Stimulated activated CD8-positive, alpha-beta memory T cell treated with anti-CD3 and anti-CD28 coated beads, Interleukin-12 subunit alpha, Interleukin-12 subunit beta, amount 100 ng/mL, for 1 hour (primary cell): ENCODE results near the gene TPBGL.

ENCODE experiments used
- DNase-seq: peaks from one replicate; pipeline ENCODE4 v3.0.0-alpha.2; 2020; ENCODE audit warnings: low read depth

TPBGL gene

DNA sequence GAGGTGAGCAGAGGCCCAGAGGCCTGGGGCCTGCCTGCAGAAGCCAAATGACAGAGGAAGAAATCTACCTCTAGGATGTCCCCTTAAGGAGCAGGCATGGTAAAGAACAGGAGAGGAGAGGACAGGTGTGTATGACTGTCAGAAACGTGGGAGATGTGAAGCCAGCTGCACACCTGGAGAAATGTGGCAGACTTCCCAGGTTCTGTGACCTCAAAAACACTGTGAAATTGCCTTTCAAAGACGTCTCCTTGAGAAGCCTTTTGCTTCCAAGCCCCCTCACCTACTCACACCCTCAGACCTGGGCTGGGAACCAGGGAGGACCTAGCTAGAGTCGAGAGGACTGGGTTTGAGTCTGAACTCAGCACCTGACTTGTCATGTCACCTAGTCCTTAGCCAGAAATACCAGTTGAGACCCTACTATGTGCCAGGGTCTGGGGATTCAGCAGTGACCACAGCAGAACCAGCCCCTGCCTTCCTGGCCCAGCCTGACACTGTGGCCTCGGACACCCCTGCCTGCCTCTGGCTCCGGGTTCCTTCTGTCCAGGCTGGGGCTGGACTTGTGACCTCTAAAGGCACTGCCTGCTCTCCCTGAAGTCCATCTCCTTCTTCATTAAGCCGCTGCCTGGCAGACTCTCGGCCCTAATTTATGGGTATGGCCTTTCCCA, 5.6 kb downstream of the TPBGL start:
- DNase-seq = no peak

DNA sequence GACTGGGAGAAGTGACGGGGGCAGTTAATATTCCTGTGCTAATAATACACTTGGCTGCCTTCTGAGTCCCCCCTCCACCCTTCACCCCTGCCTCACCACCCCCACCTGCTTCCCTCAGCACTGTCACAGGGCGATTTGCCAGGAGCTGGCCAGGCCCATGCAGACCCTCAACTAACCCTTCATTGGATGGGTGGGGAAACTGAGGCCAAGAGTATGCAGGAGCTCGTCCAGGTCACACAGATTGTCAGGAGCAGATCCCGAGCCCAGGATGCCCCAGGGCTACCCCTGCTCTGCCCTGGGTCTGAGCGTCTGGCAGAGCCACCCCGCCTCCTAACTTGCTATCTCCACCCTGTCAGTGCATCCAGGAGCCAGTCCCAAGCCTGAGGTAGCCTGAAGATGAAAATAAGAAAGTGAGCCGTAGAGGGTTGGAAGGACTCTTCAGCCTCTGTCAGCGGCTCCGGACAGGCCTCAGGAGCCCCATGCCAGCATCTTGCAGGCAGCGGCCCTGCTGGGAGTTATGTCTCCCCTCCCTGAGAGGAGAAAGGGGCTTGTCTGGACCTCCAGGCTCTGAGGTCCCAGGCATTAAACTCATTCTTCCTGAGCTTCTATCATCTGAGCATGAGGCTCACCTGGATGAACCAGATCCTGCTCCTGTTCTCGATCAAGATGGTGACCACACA, 6.2 kb downstream of the TPBGL start:
- no peak for DNase-seq

DNA sequence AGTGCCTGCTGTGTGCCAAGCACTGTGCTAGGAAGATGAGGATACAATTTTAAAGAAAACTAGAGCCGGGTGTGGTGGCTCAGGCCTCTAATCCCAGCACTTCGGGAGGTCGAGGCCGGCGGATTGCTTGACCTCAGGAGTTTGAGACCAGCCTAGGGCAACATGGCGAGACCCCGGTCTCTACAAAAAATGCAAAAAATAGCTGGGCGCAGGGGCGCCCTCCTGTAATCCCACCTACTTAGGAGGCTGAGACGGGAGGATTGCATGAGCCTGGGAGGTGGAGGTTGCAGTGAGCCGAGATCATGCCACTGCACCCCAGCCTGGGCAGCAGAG, 8.3 kb downstream of the TPBGL start:
- DNase-seq = no peak

DNA sequence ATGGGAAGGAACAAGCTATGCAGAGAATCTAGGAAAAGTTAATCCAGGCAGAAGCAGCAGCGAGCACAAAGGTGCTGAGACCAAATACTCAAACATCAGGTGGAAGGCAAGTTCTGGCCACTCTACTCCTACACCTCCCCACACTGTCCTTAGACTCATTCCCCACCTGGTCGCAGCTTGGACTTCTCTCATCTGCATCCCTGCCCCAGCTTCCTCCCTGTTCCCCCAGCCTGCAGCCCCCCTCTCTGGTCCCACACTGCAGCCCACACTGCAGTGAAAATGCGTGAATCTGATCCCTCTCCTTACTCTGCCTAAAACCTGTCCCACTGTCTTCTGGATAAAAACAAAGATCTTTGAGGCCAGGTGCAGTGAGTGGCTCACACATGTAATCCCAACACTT, 9.1 kb downstream of the TPBGL start:
- DNase-seq = no peak

DNA sequence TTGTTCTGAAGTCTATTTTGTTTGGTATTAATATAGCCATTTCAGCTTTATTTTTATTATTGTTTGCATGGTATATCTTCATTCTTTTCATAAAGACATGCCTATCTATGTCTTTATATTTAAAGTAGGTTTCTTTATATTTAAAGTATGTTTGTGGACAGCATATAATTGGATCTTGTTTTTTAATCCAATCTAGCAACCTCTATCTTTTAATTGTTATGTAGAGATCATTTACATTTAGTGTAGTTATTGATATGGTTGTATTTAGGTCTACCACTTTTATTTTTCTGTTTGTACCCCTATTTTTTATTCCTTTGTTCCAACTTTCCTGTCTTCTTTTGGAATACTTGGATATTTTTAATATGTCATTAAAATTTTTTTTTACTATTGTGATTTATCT, 13.8 kb downstream of the TPBGL start:
- no peak for DNase-seq

DNA sequence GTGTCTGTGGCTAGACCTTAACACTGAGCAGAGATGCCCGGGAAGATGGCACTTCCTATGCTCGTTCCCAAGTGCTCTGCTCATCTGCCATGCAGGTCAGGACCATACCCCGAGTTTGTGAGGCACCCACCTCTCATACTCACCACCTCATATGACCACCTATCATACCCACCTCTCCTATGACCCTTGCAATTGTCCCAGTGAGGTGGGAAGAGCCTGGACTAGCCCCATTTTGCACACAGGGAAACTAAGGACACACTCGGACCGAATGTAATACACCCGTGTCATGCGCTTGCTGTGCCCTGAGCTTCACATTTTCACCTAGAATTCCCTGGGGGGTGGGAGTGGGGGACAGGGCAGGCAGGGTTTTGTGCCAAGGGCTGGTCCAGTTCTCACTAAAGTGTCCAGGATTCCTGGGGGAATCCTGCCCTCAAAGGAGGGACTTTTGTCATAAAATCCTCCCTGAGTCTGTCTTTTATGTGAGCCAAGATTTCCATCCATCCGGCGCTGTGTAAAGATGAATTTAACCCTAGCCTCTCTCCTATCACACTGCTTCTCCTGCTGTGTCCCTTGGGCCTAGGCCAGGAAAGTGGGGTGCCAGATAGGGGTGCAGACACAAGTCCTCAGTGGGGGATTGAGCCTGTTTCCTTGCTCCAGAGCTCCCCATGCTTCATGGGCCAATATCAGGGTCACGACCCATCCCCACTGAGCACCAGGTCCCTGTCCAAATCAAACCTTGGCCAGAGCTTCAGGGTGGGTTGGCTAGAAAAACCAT, 20.0 kb downstream of the TPBGL start:
- no peak for DNase-seq

DNA sequence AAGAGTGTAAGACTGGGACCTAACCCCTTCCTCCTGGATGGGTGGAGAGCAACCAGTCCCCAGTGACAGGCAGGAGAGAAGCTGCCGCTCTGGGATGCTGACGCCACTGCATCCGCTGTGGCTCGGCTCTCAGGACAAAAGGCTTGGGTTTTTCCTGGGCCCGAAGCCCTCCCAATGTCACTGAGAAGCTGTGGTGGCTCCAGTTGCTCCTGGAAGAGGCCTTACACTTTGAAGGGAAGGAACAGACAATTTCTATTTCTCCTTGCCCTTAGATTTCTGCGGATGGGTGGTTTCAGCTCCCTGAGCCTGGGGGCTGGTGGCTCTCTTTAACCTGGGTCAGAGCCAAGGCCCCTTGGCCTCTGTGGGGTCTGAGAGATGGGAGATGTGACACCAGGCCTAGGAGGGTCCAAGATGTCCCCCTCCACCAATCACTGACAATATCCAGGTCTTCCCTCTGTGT, 21.4 kb downstream of the TPBGL start:
- DNase-seq = no peak

DNA sequence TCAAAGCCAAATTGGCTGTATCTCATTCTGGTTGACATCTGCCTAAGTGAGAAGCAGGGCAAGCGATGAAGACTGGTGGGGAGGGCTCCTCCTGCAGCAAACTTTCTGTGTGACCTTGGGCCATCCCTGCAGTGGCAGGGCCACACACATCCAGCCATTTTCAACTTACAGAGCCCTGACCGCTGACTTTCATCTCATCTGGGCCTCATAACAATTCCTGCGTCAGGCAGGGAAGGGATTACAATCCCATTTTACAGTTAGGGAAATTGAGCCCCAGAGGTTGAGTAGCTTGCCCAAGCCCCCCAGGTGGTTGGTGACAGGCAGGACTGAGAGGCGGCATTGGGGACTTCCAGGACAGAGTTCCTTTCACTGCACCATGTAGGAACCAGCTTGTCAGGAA, 21.9 kb downstream of the TPBGL start:
- DNase-seq = no peak

DNA sequence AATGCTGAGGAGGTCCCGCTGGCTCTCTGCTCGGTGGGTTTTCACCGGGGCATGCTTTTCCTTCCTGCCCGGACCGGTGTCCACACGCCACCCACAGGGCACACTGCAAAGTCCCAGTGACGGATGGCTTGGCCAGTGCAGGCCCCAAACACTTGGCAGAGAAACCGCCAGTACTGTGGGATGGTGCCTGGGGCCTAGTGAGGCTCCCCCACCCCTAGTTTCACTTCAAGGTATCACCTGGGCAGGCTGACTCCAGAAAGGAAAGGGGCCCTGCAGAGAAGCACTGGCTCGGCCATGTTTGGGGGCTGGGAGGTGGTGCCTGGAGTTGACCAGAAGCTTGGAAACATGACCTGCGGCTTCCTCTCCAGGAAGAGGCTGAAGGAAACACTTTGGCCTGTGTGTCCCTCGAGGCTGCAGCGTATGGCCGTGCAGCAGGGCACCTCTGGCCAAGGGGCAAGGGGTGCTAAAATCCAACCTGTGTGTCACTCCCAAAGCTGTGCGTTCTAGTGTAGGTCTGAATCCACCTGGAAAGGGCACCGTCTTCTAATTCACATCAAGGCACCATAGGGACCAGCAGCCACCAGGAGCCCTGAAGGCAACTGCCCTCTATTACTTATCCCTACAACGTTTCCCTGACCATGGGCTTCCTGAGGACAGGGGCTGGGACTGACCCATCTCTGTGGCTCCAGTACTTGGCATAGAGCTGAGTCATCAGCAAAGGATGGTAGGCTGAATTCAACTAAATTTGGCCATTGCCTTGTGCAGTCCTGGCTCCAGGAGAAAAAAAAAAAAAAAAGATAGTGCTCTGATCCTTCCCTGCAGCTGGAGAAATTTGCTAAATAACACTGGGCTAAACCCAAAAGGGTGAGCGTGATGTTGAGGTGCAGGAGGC, 22.6 kb downstream of the TPBGL start:
- DNase-seq = no peak

DNA sequence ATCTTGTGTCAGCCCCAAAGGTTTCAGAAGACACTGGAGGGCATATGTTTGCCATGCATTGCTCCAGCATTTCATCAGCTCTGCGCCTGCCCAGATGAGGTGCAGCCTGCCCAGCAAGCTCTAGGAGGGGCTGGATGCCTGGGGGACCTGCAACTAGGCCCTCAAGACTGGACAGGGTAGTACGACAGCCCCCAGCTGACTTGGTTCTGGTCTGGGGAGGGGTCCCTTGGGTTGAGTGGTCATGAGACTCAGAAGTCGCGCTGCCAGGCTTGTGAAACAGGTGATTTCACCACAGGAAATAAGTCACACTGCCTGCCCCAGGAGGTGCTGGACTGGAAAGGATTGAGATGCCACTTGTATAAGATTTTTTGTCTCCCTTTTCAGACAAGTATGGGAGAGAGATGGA, 23.4 kb downstream of the TPBGL start:
- DNase-seq = no peak

DNA sequence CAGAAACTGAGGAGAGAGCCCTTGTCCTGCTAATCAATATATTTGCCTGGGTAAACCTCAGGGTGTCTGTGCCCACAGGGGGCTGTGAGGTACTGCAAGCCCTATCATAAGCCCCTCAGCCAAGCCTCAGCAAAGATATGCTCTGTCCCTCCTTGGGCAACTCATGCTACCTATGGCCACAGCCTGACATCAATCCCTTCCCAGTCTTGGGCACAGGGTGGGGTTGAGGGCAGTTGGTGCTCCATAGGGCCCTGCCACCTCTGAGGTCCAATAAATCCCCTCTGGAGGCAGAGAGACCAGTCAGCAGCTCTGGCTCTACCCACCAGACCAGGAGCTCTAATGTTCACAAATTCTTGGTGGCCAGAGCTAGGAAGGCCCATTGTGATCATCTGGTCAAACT, 23.8 kb downstream of the TPBGL start:
- no peak for DNase-seq

DNA sequence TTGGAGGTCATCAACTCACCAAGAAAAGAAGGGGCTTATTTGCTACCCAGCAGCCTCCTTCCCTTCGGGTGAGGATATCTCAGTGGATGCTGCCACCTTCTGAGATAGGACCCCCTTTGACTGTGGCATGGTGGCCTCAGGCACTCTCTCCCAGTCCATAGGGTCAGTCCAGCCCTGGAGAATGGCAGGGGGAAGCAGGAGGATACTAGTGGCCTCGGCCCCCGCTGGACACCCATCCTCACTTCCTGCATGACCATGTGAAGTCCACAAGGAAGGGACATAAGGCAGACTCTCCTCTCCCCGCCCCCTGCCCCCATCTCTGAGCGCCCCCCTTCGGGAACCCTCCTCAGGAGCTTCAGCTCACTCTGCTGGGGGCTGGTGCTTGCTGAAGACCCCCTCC, 24.4 kb downstream of the TPBGL start:
- DNase-seq = no peak

DNA sequence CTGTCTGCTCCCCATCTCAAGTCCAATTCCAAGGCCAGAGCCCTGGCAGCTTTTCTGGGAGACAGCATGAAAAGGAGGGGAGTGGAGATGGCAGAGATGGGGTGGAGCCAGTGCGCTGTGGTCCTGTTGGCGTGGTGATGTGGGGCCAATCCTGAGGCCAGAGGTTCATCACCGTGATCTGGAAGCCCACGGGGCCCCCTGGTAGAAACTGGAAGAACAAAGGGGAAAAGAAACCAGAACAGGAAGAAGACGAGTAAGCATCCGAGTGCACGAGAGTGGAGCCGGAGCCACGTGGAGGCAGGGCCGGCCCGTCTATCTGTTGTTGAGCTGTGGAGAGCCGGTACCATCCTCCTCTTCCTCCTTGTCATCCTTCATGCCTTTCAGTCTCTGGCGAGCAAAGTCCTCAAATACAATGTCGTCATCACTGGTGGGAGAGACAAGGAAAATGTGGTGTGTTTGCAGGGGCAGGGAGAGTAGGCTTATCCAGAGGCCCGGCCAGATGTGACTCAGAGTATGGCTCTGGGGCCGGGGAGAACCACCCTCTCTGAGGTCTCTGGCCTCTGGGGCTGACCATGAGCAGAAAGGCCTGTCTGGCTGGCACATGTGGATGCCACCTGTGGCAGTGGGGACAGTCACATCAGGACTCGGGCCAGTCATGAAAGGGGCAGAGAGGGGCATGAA, 25.4 kb downstream of the TPBGL start:
- DNase-seq = no peak

DNA sequence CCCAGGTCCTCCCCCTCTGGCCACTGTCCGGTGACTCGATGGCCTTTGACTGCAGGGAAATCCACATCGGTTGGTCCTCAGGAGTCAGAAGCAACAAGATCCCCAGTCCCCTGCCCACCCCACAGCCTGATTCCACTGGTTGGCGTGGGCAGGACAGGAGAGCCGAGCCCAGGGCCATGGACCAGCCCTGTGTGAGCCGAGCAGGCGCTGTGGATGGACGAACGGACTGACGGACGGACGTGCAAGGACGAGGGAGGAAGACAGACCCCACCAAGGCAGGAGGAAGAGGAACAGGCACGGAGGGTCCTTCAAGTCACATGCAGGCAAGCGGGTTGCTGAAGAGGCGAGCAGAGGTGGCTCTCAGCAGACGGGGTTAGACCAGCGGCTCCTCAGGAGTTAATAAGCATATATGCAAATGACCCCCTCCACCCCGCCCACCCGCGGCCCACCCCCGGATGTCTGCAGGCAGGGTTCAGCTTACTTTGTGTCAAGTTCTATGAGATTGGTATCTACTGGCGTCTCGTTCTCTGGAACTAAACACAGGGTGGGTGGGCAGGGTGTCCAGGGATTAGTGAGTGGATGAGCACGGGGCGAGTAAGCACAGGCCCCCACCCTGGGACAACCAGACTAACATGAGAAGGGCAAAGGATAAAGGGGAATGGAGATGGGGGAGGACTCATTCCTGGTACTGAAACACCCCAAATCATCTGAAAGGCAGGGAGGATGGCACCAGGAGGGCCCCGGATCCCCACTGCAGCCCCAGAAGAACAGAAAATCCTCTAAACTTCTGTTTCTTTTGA, 26.8 kb downstream of the TPBGL start:
- DNase-seq = no peak

DNA sequence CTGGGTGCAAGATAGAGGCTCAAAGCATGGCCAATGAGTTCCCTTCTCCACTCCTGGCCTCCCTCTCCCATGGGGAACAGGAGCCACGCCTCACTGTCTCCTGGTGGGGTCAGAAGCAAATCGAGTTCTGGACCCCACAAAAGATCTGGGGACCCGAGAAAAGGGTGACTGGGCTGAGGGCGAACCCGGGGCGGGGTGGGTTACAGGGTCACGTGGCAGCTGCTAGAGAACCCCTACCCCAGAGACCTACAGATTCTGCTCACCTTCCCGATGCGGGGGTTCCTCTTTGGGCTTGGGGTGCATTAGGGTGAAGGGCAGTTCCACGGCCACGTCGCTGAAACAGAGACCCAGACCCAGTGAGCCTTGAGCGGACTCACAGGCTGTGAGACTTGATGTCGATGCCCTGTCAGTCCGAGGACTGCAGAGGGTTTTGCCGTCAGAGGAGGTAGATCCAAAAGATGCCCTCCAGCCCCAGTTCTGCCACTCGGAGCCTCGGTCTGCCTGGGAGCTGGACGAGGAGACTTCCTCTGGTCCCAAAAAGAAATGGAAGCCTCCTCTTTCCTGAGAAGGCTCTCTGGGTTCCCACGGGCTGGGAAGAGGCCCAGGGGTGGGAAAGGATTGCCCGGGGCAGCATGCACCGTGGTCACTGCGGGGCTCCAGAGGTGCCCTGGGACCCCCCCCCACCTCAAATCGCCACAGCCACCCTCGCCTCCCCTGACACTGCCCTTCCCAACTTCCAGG, 28.2 kb downstream of the TPBGL start:
- no peak for DNase-seq

DNA sequence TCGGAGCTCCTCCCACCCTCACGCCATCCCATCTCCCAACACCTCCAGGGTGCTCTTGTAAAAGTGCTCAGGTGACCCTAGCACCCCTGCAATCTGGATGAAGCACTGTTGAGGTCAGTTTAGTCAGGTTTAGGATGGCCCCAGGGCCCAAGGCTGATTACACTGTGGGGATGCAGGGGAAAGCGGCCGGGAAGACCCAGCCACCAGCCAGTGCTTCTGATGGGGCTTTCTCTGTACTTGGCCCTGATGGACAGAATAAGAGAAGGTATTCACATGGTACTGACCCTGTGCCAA, 28.7 kb downstream of the TPBGL start:
- no peak for DNase-seq

DNA sequence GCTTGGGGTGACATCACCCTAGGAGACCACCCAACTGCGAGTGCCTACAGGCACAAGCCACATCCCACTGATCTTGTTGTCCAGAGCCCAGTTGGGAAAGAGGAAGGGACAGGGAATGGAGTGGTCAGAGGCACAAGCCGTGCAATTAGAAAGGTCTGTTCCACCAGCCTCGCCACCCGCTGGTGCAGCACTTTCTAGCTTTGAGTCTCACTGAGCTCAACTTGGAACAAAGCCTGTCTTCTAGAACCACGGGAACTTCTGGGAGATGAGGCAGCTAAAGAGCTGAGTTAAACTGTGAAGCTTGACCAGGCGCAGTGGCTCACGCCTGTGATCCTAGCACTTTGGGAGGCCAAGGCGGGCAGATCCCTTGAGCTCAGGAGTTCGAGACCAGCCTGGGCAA, 29.3 kb downstream of the TPBGL start:
- DNase-seq = no peak

DNA sequence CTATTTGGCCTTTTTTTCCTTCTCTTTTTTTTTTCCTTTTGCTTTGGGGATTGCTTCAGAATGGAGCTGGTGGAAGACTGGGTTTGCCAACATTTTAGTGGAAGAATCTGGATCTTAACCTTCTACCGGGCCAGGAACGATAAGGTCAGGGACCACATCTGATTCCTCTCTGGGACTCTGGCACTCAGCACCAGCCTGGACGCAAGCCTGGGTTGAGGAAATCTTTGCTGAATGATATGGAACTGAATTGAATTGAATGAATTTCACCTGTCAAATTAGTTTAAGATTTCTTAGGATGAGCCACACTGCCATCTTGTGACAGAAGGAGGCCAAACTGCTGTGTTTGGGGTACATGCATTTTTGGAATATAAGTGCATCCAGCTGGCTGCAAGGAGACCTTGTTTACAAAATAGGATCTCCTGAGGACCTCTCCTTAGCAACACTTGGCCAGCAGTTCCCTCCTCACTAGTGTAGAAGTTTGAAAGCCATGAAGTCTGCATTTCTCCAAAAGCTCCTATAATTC, 30.4 kb downstream of the TPBGL start:
- DNase-seq = no peak

DNA sequence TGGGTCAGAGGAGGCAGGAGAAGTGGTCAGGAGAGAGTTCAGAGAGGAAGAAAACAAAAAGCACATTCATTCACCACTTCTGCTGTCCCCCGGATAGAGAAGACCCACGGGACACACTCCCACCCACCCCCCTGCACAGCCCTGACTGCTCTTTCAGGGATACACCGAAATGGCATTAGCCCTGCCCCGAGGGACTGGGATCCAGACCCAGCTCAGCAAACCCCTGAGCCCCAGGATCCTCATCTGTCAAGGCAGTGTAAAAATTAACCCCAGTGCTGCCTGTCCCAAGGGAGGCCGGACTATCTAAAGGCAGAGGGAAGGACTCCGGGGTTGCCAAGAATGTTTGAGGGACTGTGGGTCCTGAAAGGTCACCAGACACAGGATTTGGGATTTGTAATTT, 31.2 kb downstream of the TPBGL start:
- DNase-seq = no peak

DNA sequence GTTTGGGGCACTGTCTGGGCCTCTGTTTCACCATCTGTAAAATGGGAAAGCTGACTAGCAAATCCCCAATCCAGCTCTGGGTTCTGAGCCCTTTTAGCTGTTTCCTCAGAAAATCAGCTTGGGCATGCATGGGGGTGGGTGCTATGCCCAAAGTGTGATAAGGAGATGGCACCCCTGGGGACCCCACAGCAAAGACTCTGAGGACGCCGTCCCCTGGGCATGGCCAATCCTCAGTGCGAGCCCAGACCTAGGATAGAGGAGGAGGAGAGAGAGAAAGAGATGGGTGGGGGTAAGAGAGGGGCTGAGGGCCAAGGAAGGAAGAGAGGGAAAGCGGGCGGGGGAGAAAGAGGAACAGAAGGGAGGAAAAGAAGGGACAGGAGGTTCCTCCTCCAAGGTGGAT, 31.8 kb downstream of the TPBGL start:
- DNase-seq = no peak
